Measurements from ENCODE around the gene CEP97. TPM values are rescaled to one million over a fixed set of nuclear protein-coding genes. Genes with fewer than 3 reads are reported as not detected.

Gene CEP97
- polyA plus RNA-seq, 1 donor (not counting 4 experiments of a cell fraction or from before 2014, with no cell fraction given): 3.6 TPM

DNA sequence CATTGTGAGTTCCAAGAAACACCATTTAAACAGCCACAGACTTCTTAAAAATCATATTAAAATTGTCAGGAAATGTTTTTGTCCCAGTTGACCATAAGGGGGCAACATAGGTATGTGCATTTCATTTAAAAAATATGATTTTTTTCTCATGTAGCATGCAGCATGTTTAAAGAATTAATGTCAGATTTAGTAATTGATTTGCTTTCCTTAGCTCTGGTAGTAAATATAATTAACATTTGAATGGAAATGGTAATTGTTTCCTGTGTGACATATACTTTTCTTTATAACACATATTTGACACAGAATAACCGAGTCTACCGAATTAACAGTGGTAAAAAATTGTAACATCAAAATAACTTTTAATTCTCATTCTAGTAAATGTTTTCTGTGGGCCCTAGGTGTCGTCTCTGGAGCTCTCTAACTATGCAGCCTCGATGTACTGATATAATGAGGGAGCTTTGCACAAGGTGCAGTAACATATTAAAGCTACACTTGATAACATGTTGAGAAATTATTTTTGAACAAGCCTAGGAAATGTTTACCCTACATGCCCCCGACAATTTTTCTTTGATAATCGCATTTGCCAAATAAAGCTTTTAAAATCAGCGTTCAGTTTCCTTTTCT lies 89.5 kb downstream of the CEP97 start:
- H3K4me2 ChIP-seq (ENCODE audit: control insufficient read depth, extremely low read depth, insufficient read depth, low read depth, low read length): no peak overlapping the region
- no peak for FAIRE-seq
- dilution Hi-C loops (cut with MboI; ENCODE audit: extremely low pct_ligation_motif_present, low sequenced_read_pairs): no loop called here

DNA sequence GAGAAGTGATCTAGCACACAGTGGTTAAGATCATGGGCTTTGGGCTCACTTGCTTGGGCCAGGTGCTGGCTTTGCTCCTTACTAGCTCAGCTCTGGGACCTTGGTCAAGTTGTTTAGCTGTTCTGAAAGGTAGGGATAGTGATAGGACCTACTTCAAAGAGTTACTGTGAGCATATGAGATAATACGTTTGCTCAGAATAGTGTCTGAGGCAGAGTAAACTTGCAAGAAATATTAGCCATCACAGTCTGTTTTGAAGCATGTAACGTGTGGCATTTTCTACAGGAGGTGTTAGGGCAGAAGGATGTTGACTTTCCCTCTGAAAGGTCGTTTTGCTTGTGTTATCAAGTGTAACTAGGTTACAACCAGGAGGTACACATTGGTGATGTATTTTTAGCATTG lies 90.4 kb downstream of the CEP97 start:
- Histone ChIP-seq H3K36me3 (ENCODE audit: control insufficient read depth in 2 of 2, extremely low read depth in 1 of 2, insufficient read depth in 2 of 2, low read length in 2 of 2) (no peaks in the 10 kb centered on the region), H3K9ac (ENCODE audit: control insufficient read depth, extremely low read depth, insufficient read depth, low read length) (no peak overlapping the region), H3K27ac (ENCODE audit: control insufficient read depth, insufficient read depth, low read length) (no peak overlapping the region), H4K20me1 (ENCODE audit: control insufficient read depth, extremely low read depth, insufficient read depth, low read length) (no peaks in the 10 kb centered on the region), H3K4me1 (ENCODE audit: control insufficient read depth, extremely low read depth, insufficient read depth, low read length) (peaks cover 4% of the 10 kb centered on the region), H3K9me1 (ENCODE audit: control insufficient read depth, extremely low read depth, insufficient read depth, low read length) (no peaks in the 10 kb centered on the region), H3K4me2 (ENCODE audit: control insufficient read depth, extremely low read depth, insufficient read depth, low read depth, low read length) (no peak overlapping the region), H3K27me3 (ENCODE audit: control insufficient read depth, extremely low read depth, insufficient read depth, low read length) (no peaks in the 10 kb centered on the region), H3K79me2 (ENCODE audit: control insufficient read depth, insufficient read depth, low read length) (no peaks in the 10 kb centered on the region), H2AFZ (ENCODE audit: control insufficient read depth, low read length) (no peak overlapping the region), H3K9me3 (ENCODE audit: control insufficient read depth, low read depth, low read length) (no peaks in the 10 kb centered on the region), H3K4me3 (ENCODE audit: control insufficient read depth in 2 of 3, extremely low read depth in 1 of 3, insufficient read depth in 2 of 3, low read depth in 1 of 3, low read length in 3 of 3) (no peak overlapping the region)
- FAIRE-seq: peak; percentile 67
- DNase-seq (ENCODE audit: low read depth, low spot score): no peak
- TF ChIP-seq, protein P1, sequence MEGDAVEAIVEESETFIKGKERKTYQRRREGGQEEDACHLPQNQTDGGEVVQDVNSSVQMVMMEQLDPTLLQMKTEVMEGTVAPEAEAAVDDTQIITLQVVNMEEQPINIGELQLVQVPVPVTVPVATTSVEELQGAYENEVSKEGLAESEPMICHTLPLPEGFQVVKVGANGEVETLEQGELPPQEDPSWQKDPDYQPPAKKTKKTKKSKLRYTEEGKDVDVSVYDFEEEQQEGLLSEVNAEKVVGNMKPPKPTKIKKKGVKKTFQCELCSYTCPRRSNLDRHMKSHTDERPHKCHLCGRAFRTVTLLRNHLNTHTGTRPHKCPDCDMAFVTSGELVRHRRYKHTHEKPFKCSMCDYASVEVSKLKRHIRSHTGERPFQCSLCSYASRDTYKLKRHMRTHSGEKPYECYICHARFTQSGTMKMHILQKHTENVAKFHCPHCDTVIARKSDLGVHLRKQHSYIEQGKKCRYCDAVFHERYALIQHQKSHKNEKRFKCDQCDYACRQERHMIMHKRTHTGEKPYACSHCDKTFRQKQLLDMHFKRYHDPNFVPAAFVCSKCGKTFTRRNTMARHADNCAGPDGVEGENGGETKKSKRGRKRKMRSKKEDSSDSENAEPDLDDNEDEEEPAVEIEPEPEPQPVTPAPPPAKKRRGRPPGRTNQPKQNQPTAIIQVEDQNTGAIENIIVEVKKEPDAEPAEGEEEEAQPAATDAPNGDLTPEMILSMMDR (optimal IDR thresholded peaks at IDR 0.05 in 1 of 3, IDR thresholded peaks at IDR 0.05 in 1 of 3, conservative IDR thresholded peaks at IDR 0.05 in 1 of 3; ENCODE audit: extremely low read depth in 1 of 3, insufficient read depth in 2 of 3, low read length in 3 of 3): no peak
- no peak for TF ChIP-seq EZH2 (IDR thresholded peaks at IDR 0.05; ENCODE audit: low read length)
- dilution Hi-C loops (cut with MboI; ENCODE audit: extremely low pct_ligation_motif_present, low sequenced_read_pairs): no loop called here

More for the DNA sequence above, 89.5 kb downstream of the CEP97 start:
- Histone ChIP-seq H3K79me2 (ENCODE audit: control insufficient read depth, insufficient read depth, low read length) (no peaks in the 10 kb centered on the region), H3K9ac (ENCODE audit: control insufficient read depth, extremely low read depth, insufficient read depth, low read length) (no peak overlapping the region), H4K20me1 (ENCODE audit: control insufficient read depth, extremely low read depth, insufficient read depth, low read length) (no peaks in the 10 kb centered on the region), H3K36me3 (ENCODE audit: control insufficient read depth in 2 of 2, extremely low read depth in 1 of 2, insufficient read depth in 2 of 2, low read length in 2 of 2) (no peaks in the 10 kb centered on the region), H3K4me3 (ENCODE audit: control insufficient read depth in 2 of 3, extremely low read depth in 1 of 3, insufficient read depth in 2 of 3, low read depth in 1 of 3, low read length in 3 of 3) (no peak overlapping the region), H3K27me3 (ENCODE audit: control insufficient read depth, extremely low read depth, insufficient read depth, low read length) (no peaks in the 10 kb centered on the region), H3K9me3 (ENCODE audit: control insufficient read depth, low read depth, low read length) (no peaks in the 10 kb centered on the region), H3K4me1 (ENCODE audit: control insufficient read depth, extremely low read depth, insufficient read depth, low read length) (peaks cover 4% of the 10 kb centered on the region), H3K9me1 (ENCODE audit: control insufficient read depth, extremely low read depth, insufficient read depth, low read length) (no peaks in the 10 kb centered on the region), H2AFZ (ENCODE audit: control insufficient read depth, low read length) (no peak overlapping the region), H3K27ac (ENCODE audit: control insufficient read depth, insufficient read depth, low read length) (no peak overlapping the region)
- TF ChIP-seq, protein P1 (optimal IDR thresholded peaks at IDR 0.05 in 1 of 3, IDR thresholded peaks at IDR 0.05 in 1 of 3, conservative IDR thresholded peaks at IDR 0.05 in 1 of 3; ENCODE audit: extremely low read depth in 1 of 3, insufficient read depth in 2 of 3, low read length in 3 of 3): peak in 2 of 3 experiments; percentile 41 to 46
- no peak for TF ChIP-seq EZH2 (IDR thresholded peaks at IDR 0.05; ENCODE audit: low read length)
- no peak for DNase-seq (ENCODE audit: low read depth, low spot score)

Measured in keratinocyte (primary cell).